ENCODE data around the gene DDX52.

DNA sequence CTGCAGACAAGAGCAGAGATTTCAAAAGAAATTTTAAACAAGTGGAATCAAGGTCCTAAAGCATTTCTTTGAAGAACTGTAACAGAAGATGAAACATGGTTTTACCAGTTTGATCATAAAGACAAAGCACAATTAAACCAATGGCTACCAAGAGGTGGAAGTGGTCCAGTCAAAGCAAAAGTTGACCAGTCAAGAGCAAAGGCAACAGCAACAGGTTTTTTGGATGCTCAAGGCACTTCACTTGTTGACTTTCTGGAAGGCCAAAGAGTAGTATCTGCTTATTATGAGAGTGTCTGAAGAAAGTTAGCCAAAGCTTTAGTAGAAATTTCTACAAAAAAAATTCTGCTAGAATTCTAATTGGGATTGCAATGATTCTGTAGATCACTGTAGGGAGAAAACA, 5.3 kb downstream of the DDX52 start:
- TF ChIP-seq NFRKB (IDR thresholded peaks at IDR 0.05) (no peak), BHLHE40 (IDR thresholded peaks at IDR 0.05; ENCODE audit: borderline replicate concordance) (no peak), ARNT (IDR thresholded peaks at IDR 0.05) (no peak), FOXM1 (IDR thresholded peaks at IDR 0.05; ENCODE audit: borderline replicate concordance) (no peak), SP1 (IDR thresholded peaks at IDR 0.05) (no peak), CTBP1 (IDR thresholded peaks at IDR 0.05; ENCODE audit: borderline replicate concordance) (no peak), ELF4 (IDR thresholded peaks at IDR 0.05) (no peak), TARDBP (IDR thresholded peaks at IDR 0.05) (no peak), ZNF384 (IDR thresholded peaks at IDR 0.05) (no peak), LEF1 (IDR thresholded peaks at IDR 0.05; ENCODE audit: borderline replicate concordance) (no peak), FOXA1 (IDR thresholded peaks at IDR 0.05) (no peak)

Measured in HEK293T (cell line).